Tibial artery (tissue), 4 donors: ENCODE measurements around the gene ZHX3.
A peak's percentile ranks its signal among the peaks of the same experiment; 100 is the strongest.

ENCODE experiments used
- DNase-seq, 2 donors: peaks; one replicate each; pipeline ENCODE4 v3.0.0-alpha.2; 2019
- H3K27ac ChIP-seq, 2 donors: fragments of 200-600 bp; sonication (generic) in 1 of 2; 1 replicate in 1 of 2; 2 replicates in 1 of 2; pipeline ENCODE4 v1.5.1; 2018 to 2019; ENCODE audit warnings: mild to moderate bottlenecking in 1 of 2
- H3K27me3 ChIP-seq, 2 donors: fragments of 200-600 bp; sonication (generic) in 1 of 2; one replicate each; pipeline versions ENCODE4 v1.5.1 to v1.6.0; 2016 to 2019
- H3K36me3 ChIP-seq, 3 donors: fragments of 200-600 bp; sonication (generic) in 2 of 3; one replicate each; pipeline ENCODE4 v1.5.1; 2016 to 2019; ENCODE audit warnings: mild to moderate bottlenecking in 2 of 3
- H3K4me1 ChIP-seq, 4 donors: fragments of 200-600 bp; sonication (generic) in 2 of 4; 1 replicate in 3 of 4; 2 replicates in 1 of 4; pipeline ENCODE4 v1.5.1; 2016 to 2019
- H3K4me3 ChIP-seq, 2 donors: fragments of 200-600 bp; sonication (generic) in 1 of 2; 1 replicate in 1 of 2; 2 replicates in 1 of 2; pipeline ENCODE4 v1.5.1; 2018 to 2019; ENCODE audit warnings: mild to moderate bottlenecking in 2 of 2
- H3K9me3 ChIP-seq, 3 donors: fragments of 200-600 bp; sonication (generic) in 1 of 3; one replicate each; pipeline ENCODE4 v1.5.1; 2016 to 2019
- CTCF ChIP-seq, 2 experiments: fragments of 200-600 bp in 1 of 2; fragments of 450-650 bp in 1 of 2; IDR thresholded peaks; one replicate each; pipeline ENCODE4 v1.5.1; 2017 to 2019; ENCODE audit warnings: antibody characterized with exemption in 2 of 2, mild to moderate bottlenecking in 1 of 2, moderate library complexity in 1 of 2
- intact Hi-C: fragments of 100-400 bp; cut with DNase I; formaldehyde crosslinking; loops from one replicate; pipeline ENCODE4 v1.15.0; 2023; ENCODE audit warnings: low total_unique reads

Gene ZHX3

GRCh38 chr20:41317546-41318270 is at the start of gene ZHX3:
TSS of gene ZHX3 (minus strand) at chr20:41317731. CDS start at chr20:41204916, 112,815 bp downstream.
- Histone ChIP-seq H3K27me3 (no peaks in the 10 kb centered on the region), H3K4me1 (peaks cover 0 to 44% (median 12%) of the 10 kb centered on the region in 4 donors), H3K27ac (peak within 1 kb of the TSS; percentile 88 to 92), H3K4me3 (peak within 1 kb of the TSS; percentile 87 to 89), H3K9me3 (no peaks in the 10 kb centered on the region), H3K36me3 (no peaks in the 10 kb centered on the region)
- peak; percentile 95 to 99 for DNase-seq
- no peak for TF ChIP-seq CTCF (IDR thresholded peaks at IDR 0.05)
- intact Hi-C loops = no loop called here

- peaks cover 0 to 68% of the 10 kb centered on the region in 2 donors for H3K27me3 ChIP-seq
- H3K27ac ChIP-seq = no peak overlapping the region
- TF ChIP-seq CTCF (IDR thresholded peaks at IDR 0.05) = no peak
- DNase-seq = no peak
- H3K9me3 ChIP-seq = peaks cover 0 to 4% (median 0%) of the 10 kb centered on the region in 3 donors
- intact Hi-C loops = no loop called here
- no peaks in the 10 kb centered on the region for H3K36me3 ChIP-seq
- H3K4me1 ChIP-seq = peaks cover 0 to 19% (median 14%) of the 10 kb centered on the region in 4 donors
- H3K4me3 ChIP-seq = no peak overlapping the region
These were observed 49.8 kb upstream of the ZHX3 start for GRCh38 chr20:41367393-41367695.

- Histone ChIP-seq H3K36me3 (no peaks in the 10 kb centered on the region), H3K4me3 (peak within 1 kb of the TSS; percentile 23 to 44), H3K27ac (no peak within 1 kb of the TSS), H3K27me3 (peaks cover 0 to 66% of the 10 kb centered on the region in 2 donors), H3K4me1 (peaks cover 0 to 19% (median 14%) of the 10 kb centered on the region in 4 donors), H3K9me3 (peaks cover 0 to 4% (median 0%) of the 10 kb centered on the region in 3 donors)
- no peak for TF ChIP-seq CTCF (IDR thresholded peaks at IDR 0.05)
- intact Hi-C loops = no loop called here
- DNase-seq = no peak
These were observed 49.2 kb upstream of the ZHX3 start, which contains the start of gene EMILIN3 for GRCh38 chr20:41366546-41367392. TSS of gene EMILIN3 (minus strand) at chr20:41366818. CDS start at chr20:41366634, 184 bp downstream.

- Histone ChIP-seq H3K27me3 (peaks cover 0 to 66% of the 10 kb centered on the region in 2 donors), H3K36me3 (no peaks in the 10 kb centered on the region), H3K27ac (no peak overlapping the region), H3K4me3 (peak overlapping the region; percentile 23 to 44), H3K9me3 (peaks cover 0 to under 1% (median 0%) of the 10 kb centered on the region in 3 donors), H3K4me1 (peaks cover 0 to 19% (median 14%) of the 10 kb centered on the region in 4 donors)
- no peak for TF ChIP-seq CTCF (IDR thresholded peaks at IDR 0.05)
- no peak for DNase-seq
- intact Hi-C loops = no loop called here
These were observed 48.4 kb upstream of the ZHX3 start for GRCh38 chr20:41365777-41366545.
